Measurements from ENCODE around the gene IFI44L. TPM values are rescaled to one million over a fixed set of nuclear protein-coding genes. Genes with fewer than 3 reads are reported as not detected.

IFI44L gene
- total RNA-seq, 1 experiment from 2014 or later = 11.9 TPM

- Mint-ChIP-seq H3K36me3 (ENCODE audit: insufficient read depth, unreplicated experiment) (no peaks in the 10 kb centered on the region), H3K9me3 (ENCODE audit: unreplicated experiment) (no peaks in the 10 kb centered on the region), H3K4me3 (ENCODE audit: unreplicated experiment) (no peak overlapping the region), H3K4me1 (ENCODE audit: insufficient read depth, unreplicated experiment) (no peaks in the 10 kb centered on the region), H3K27ac (ENCODE audit: low read depth, unreplicated experiment) (no peak overlapping the region), H3K27me3 (ENCODE audit: insufficient read depth, unreplicated experiment) (no peaks in the 10 kb centered on the region)
- no peak for TF ChIP-seq CTCF (IDR thresholded peaks at IDR 0.05; ENCODE audit: unreplicated experiment)
- ChIA-PET POLR2A (interaction anchor here (0.6 kb wide), 1 partner anchor 550 kb away, joined by 3 read pairs; no protein-coding TSS in a partner anchor), CTCF (interaction anchor here (0.6 to 1.8 kb wide), 3 partner anchors 65 to 928 kb away, joined by 3 to 14 read pairs (median 4); no protein-coding TSS in a partner anchor)
- intact Hi-C loops (cut with micrococcal nuclease) = no loop called here
- no TSS peak for BruUV-seq (replicated peaks)
- no peak for DNase-seq (ENCODE audit: unreplicated experiment)
Observed at GRCh38 chr1:78682496-78682895, 62.2 kb downstream of the IFI44L start.

GRCh38 chr1:78683079-78683478 lies 62.8 kb downstream of the IFI44L start:
- Mint-ChIP-seq H3K36me3 (ENCODE audit: insufficient read depth, unreplicated experiment) (no peaks in the 10 kb centered on the region), H3K27ac (ENCODE audit: low read depth, unreplicated experiment) (no peak overlapping the region), H3K4me1 (ENCODE audit: insufficient read depth, unreplicated experiment) (no peaks in the 10 kb centered on the region), H3K9me3 (ENCODE audit: unreplicated experiment) (no peaks in the 10 kb centered on the region), H3K27me3 (ENCODE audit: insufficient read depth, unreplicated experiment) (no peaks in the 10 kb centered on the region), H3K4me3 (ENCODE audit: unreplicated experiment) (no peak overlapping the region)
- ChIA-PET CTCF (interaction anchor here (0.7 to 1.7 kb wide), 3 partner anchors 45 to 73 kb away, joined by 6 to 7 read pairs (median 7); no protein-coding TSS in a partner anchor), POLR2A (no interaction called here)
- intact Hi-C loops (cut with micrococcal nuclease) = no loop called here
- no peak for TF ChIP-seq CTCF (IDR thresholded peaks at IDR 0.05; ENCODE audit: unreplicated experiment)
- DNase-seq (ENCODE audit: unreplicated experiment) = no peak
- BruUV-seq (replicated peaks) = no TSS peak

- H3K4me3 Mint-ChIP-seq (ENCODE audit: unreplicated experiment) = no peak overlapping the region
- no peak overlapping the region for H3K27ac Mint-ChIP-seq (ENCODE audit: low read depth, unreplicated experiment)
- no peaks in the 10 kb centered on the region for H3K36me3 Mint-ChIP-seq (ENCODE audit: insufficient read depth, unreplicated experiment)
- POLR2A ChIA-PET = no interaction called here
- BruUV-seq (replicated peaks) = no TSS peak
- intact Hi-C loops (cut with micrococcal nuclease) = no loop called here
- DNase-seq (ENCODE audit: unreplicated experiment) = no peak
- H3K9me3 Mint-ChIP-seq (ENCODE audit: unreplicated experiment) = no peaks in the 10 kb centered on the region
- CTCF ChIA-PET = interaction anchor here (0.5 to 2.0 kb wide), 2 partner anchors 11 to 102 kb away, joined by 3 to 4 read pairs; no protein-coding TSS in a partner anchor
- no peaks in the 10 kb centered on the region for H3K27me3 Mint-ChIP-seq (ENCODE audit: insufficient read depth, unreplicated experiment)
- TF ChIP-seq CTCF (IDR thresholded peaks at IDR 0.05; ENCODE audit: unreplicated experiment) = no peak
- peaks cover 22% of the 10 kb centered on the region for H3K4me1 Mint-ChIP-seq (ENCODE audit: insufficient read depth, unreplicated experiment)
Observed at GRCh38 chr1:78687315-78687714, 67.1 kb downstream of the IFI44L start.

- no TSS peak for BruUV-seq (replicated peaks)
- Mint-ChIP-seq H3K4me3 (ENCODE audit: unreplicated experiment) (no peak overlapping the region), H3K36me3 (ENCODE audit: insufficient read depth, unreplicated experiment) (no peaks in the 10 kb centered on the region), H3K4me1 (ENCODE audit: insufficient read depth, unreplicated experiment) (peaks cover 22% of the 10 kb centered on the region), H3K27me3 (ENCODE audit: insufficient read depth, unreplicated experiment) (no peaks in the 10 kb centered on the region), H3K27ac (ENCODE audit: low read depth, unreplicated experiment) (no peak overlapping the region), H3K9me3 (ENCODE audit: unreplicated experiment) (no peaks in the 10 kb centered on the region)
- ChIA-PET CTCF (interaction anchor here (0.5 to 0.9 kb wide), 3 partner anchors 102 to 558 kb away, joined by 3 to 4 read pairs (median 3); no protein-coding TSS in a partner anchor), POLR2A (no interaction called here)
- no peak for TF ChIP-seq CTCF (IDR thresholded peaks at IDR 0.05; ENCODE audit: unreplicated experiment)
- DNase-seq (ENCODE audit: unreplicated experiment) = no peak
- intact Hi-C loops (cut with micrococcal nuclease) = loop anchor here (1.0 to 2.0 kb wide), 4 partner anchors 145 to 571 kb away; no protein-coding TSS in a partner anchor
Observed at GRCh38 chr1:78687914-78688313, 67.7 kb downstream of the IFI44L start.

Data from MCF 10A (cell line).